Transverse colon (tissue), 4 donors: ENCODE data around the gene HSD11B2. TPM values are rescaled to one million over a fixed set of nuclear protein-coding genes. Genes with fewer than 3 reads are reported as not detected.
A peak's percentile ranks its signal among the peaks of the same experiment; 100 is the strongest.

Experiments
- DNase-seq: peaks from one replicate; pipeline ENCODE4 v3.0.0-alpha.2; 2019
- H3K27ac ChIP-seq, 4 donors: fragments of 200-600 bp; sonication (generic); 2 replicates each; pipeline ENCODE4 v1.5.1; 2016 to 2018; ENCODE audit warnings: inconsistent platforms in 4 of 4
- H3K27me3 ChIP-seq: fragments of 200-600 bp; sonication (generic); 2 replicates; pipeline ENCODE4 v1.5.1; 2017; ENCODE audit warnings: inconsistent platforms
- H3K36me3 ChIP-seq, 4 donors: fragments of 200-600 bp; sonication (generic); 2 replicates each; pipeline ENCODE4 v1.5.1; 2017 to 2019; ENCODE audit warnings: inconsistent platforms in 4 of 4
- H3K4me1 ChIP-seq, 4 donors: fragments of 200-600 bp; sonication (generic); 2 replicates each; pipeline ENCODE4 v1.5.1; 2017 to 2020; ENCODE audit warnings: inconsistent platforms in 4 of 4
- H3K4me3 ChIP-seq, 4 donors: fragments of 200-600 bp; sonication (generic); 1 replicate in 1 of 4; 2 replicates in 3 of 4; pipeline versions ENCODE4 v1.5.1 to v1.6.1; 2017 to 2019; ENCODE audit warnings: inconsistent platforms in 4 of 4
- H3K9me3 ChIP-seq, 2 donors: fragments of 200-600 bp; sonication (generic); 2 replicates each; pipeline ENCODE4 v1.5.1; 2017 to 2019; ENCODE audit warnings: inconsistent platforms in 2 of 2
- EP300 ChIP-seq: sonication (generic); formaldehyde crosslinking; IDR thresholded peaks from one replicate; pipeline ENCODE4 v1.6.1; 2017; ENCODE audit warnings: antibody characterized with exemption, low read depth
- POLR2A ChIP-seq: fragments of 450-650 bp; IDR thresholded peaks from one replicate; pipeline ENCODE4 v1.6.1; 2016; ENCODE audit warnings: antibody characterized with exemption, mild to moderate bottlenecking, moderate library complexity
- POLR2AphosphoS5 ChIP-seq, 3 donors: sonication (generic); formaldehyde crosslinking; IDR thresholded peaks; one replicate each; pipeline ENCODE4 v1.6.1; 2016; ENCODE audit warnings: antibody characterized with exemption in 3 of 3
- WGBS, 2 donors: methylation state at CpG; one replicate each; pipeline ENCODE4 v1.1.5; 2018; ENCODE audit warnings: low coverage in 1 of 2; 5-methylcytosine and 5-hydroxymethylcytosine counted together
- in situ Hi-C, 4 donors: fragments of 200-750 bp; cut with MboI; loops; one replicate each; pipeline versions ENCODE4 v1.15.0 to v1.15.1; 2017; ENCODE audit warnings: low sequenced_read_pairs in 3 of 4, low pct_ligation_motif_present in 1 of 4, low pct_unique_long_range_greater_than_20kb in 1 of 4
- intact Hi-C: fragments of 100-400 bp; cut with DNase I; formaldehyde crosslinking; loops from one replicate; pipeline ENCODE4 v1.15.1; 2023; ENCODE audit warnings: low total_unique reads
- total RNA-seq, 4 donors: library from RNA; depleted of rRNA; stranded (reverse); fragments of >200 nt; gene quantifications; one replicate each; pipeline ENCODE4 v1.1.0, GENCODE V29; 2016
- TF ChIP-seq, protein P1 (sequence below), 5 experiments: fragments of 200-600 bp in 3 of 5; fragments of 450-650 bp in 2 of 5; sonication (generic) in 3 of 5; IDR thresholded peaks; 1 replicate in 2 of 5; 2 replicates in 3 of 5; pipeline ENCODE4 v1.5.1; 2016 to 2017; ENCODE audit warnings: antibody characterized with exemption in 5 of 5, inconsistent platforms in 3 of 5, mild to moderate bottlenecking in 2 of 5, moderate library complexity in 1 of 5

Gene HSD11B2
- total RNA-seq, 4 donors from 2014 or later, result 667 to 1,081 (median 790) TPM

- in situ Hi-C loops, result no loop called here
- TF ChIP-seq POLR2AphosphoS5 (IDR thresholded peaks at IDR 0.05), result peak in 2 of 3 donors; percentile 2 to 7
- TF ChIP-seq, protein P1, sequence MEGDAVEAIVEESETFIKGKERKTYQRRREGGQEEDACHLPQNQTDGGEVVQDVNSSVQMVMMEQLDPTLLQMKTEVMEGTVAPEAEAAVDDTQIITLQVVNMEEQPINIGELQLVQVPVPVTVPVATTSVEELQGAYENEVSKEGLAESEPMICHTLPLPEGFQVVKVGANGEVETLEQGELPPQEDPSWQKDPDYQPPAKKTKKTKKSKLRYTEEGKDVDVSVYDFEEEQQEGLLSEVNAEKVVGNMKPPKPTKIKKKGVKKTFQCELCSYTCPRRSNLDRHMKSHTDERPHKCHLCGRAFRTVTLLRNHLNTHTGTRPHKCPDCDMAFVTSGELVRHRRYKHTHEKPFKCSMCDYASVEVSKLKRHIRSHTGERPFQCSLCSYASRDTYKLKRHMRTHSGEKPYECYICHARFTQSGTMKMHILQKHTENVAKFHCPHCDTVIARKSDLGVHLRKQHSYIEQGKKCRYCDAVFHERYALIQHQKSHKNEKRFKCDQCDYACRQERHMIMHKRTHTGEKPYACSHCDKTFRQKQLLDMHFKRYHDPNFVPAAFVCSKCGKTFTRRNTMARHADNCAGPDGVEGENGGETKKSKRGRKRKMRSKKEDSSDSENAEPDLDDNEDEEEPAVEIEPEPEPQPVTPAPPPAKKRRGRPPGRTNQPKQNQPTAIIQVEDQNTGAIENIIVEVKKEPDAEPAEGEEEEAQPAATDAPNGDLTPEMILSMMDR (IDR thresholded peaks at IDR 0.05), result no peak
- TF ChIP-seq POLR2A, result no peak
- TF ChIP-seq EP300, result no peak
- H3K4me3 ChIP-seq, result no peak overlapping the region
- peak overlapping the region in 3 of 4 donors; percentile 11 to 90 (median 51) for H3K27ac ChIP-seq
- WGBS, 2 donors, result 93% methylated on average over 12 to 20 of the region's 20 CpGs
- DNase-seq, result no peak
- H3K27me3 ChIP-seq, result no peaks in the 10 kb centered on the region
- intact Hi-C loops, result no loop called here
- peaks cover 25 to 35% (median 28%) of the 10 kb centered on the region in 4 donors for H3K4me1 ChIP-seq
- no peaks in the 10 kb centered on the region for H3K9me3 ChIP-seq
- H3K36me3 ChIP-seq, result peaks cover 0 to 22% (median 2%) of the 10 kb centered on the region in 4 donors
Observed at GRCh38 chr16:67438098-67438791, 7.3 kb downstream of the HSD11B2 start.

DNA sequence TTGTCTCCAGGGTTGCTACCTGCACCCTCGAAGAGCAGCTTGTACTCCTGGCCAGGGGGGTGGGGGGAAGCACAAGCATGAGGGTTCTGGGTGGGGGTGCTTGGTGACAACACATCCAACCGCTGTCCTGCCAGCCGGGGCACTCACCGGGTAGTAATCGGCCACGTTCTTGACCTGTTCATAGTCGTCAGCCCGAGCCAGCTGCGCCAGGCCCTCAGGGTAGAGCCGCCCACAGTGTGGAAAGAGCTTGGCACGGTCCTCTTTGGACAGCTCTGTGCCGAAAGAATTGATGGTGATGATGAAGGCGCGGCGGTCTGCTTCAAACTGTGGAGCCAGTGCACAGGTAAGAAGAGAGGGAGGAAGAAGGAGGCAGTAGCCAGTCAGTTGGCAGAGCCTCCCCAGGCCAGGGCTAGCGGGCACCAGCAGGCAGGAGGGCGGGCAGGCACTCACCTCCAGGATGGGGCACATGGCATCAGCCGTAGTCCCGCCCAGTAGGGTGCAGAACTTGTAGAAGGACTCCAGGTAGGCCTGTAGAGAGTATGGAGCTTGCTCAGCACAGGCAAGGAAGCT, 8.0 kb downstream of the HSD11B2 start:
- DNase-seq, result no peak
- H3K4me3 ChIP-seq, result no peak overlapping the region
- peak overlapping the region; percentile 86 to 90 (median 86) for H3K27ac ChIP-seq
- H3K36me3 ChIP-seq, result peaks cover 0 to 22% (median 2%) of the 10 kb centered on the region in 4 donors
- no peaks in the 10 kb centered on the region for H3K9me3 ChIP-seq
- H3K27me3 ChIP-seq, result no peaks in the 10 kb centered on the region
- in situ Hi-C loops, result no loop called here
- TF ChIP-seq EP300 (no peak), POLR2AphosphoS5 (IDR thresholded peaks at IDR 0.05) (peak in 1 of 3 donors; percentile 26), POLR2A (no peak)
- TF ChIP-seq, protein P1 (IDR thresholded peaks at IDR 0.05), result no peak
- H3K4me1 ChIP-seq, result peaks cover 30 to 37% (median 34%) of the 10 kb centered on the region in 4 donors
- 98% methylated on average over 16 of the region's 19 CpGs; no CpG with 5 or more reads in 1 of the 2 donors for WGBS, 2 donors
- intact Hi-C loops, result no loop called here

- H3K4me3 ChIP-seq, result no peak overlapping the region
- H3K27ac ChIP-seq, result peak overlapping the region; percentile 86 to 90 (median 86)
- H3K9me3 ChIP-seq, result no peaks in the 10 kb centered on the region
- no peaks in the 10 kb centered on the region for H3K27me3 ChIP-seq
- DNase-seq, result peak; percentile 95
- H3K4me1 ChIP-seq, result peaks cover 53 to 61% (median 57%) of the 10 kb centered on the region in 4 donors
- WGBS, 2 donors, result 51 to 58% methylated on average over 3 to 13 of the region's 17 CpGs
- peaks cover 0 to 22% (median 2%) of the 10 kb centered on the region in 4 donors for H3K36me3 ChIP-seq
- TF ChIP-seq POLR2A (peak; percentile 67), POLR2AphosphoS5 (IDR thresholded peaks at IDR 0.05) (peak; percentile 78 to 92 (median 91)), EP300 (peak; percentile 96)
- TF ChIP-seq, protein P1 (IDR thresholded peaks at IDR 0.05), result no peak
- intact Hi-C loops (no loop called here), in situ Hi-C loops (no loop called here)
Observed at GRCh38 chr16:67441271-67441753, 10.4 kb downstream of the HSD11B2 start.

- H3K27me3 ChIP-seq, result no peaks in the 10 kb centered on the region
- in situ Hi-C loops, result no loop called here
- WGBS, 2 donors, result 20 to 64% methylated on average over 1 to 5 of the region's 5 CpGs
- intact Hi-C loops, result no loop called here
- no peak for DNase-seq
- peaks cover 0 to 19% (median 2%) of the 10 kb centered on the region in 4 donors for H3K36me3 ChIP-seq
- TF ChIP-seq, protein P1 (IDR thresholded peaks at IDR 0.05), result no peak
- TF ChIP-seq EP300 (no peak), POLR2AphosphoS5 (IDR thresholded peaks at IDR 0.05) (no peak), POLR2A (no peak)
- no peaks in the 10 kb centered on the region for H3K9me3 ChIP-seq
- peaks cover 59 to 67% (median 63%) of the 10 kb centered on the region in 4 donors for H3K4me1 ChIP-seq
- no peak overlapping the region for H3K4me3 ChIP-seq
- H3K27ac ChIP-seq, result peak overlapping the region; percentile 83 to 90 (median 86)
Observed at GRCh38 chr16:67441907-67442306, 11.0 kb downstream of the HSD11B2 start.
